GM10266 (cell line): ENCODE measurements around the gene ATP6V1G1.

Source experiments
- DNase-seq: peaks from one replicate; pipeline ENCODE4 v3.0.0; 2012; ENCODE audit errors: extremely low spot score
- CTCF ChIP-seq: IDR thresholded peaks from 2 replicates; pipeline ENCODE4 v1.5.1; 2012; ENCODE audit warnings: mild to moderate bottlenecking, low read depth; ENCODE audit not compliant: control insufficient read depth, insufficient read depth; ENCODE audit errors: missing control alignments

ATP6V1G1 gene

DNA sequence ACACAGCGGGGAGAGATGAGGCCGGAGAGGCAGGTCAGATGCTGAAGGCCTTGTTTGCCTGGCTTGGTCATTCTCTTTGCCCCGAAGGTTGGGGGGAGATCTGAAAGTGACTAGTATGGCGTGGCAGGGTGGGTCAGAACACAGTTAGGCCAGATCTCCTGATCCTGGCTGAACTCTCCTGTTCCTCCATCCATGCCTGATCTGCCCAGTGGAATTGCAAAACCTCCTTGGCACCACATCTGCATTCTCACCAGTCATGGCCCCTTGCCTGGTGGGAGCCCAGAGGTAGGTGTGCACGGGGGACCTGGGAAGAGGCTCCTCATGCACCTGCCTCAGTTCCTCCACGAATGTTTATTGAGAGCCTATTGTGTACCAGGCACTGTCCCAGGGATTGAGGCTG is 46.8 kb downstream of the ATP6V1G1 start:
- no peak for DNase-seq
- no peak for TF ChIP-seq CTCF

GRCh38 chr9:114638404-114638803 is 50.8 kb downstream of the ATP6V1G1 start:
- DNase-seq = no peak

DNA sequence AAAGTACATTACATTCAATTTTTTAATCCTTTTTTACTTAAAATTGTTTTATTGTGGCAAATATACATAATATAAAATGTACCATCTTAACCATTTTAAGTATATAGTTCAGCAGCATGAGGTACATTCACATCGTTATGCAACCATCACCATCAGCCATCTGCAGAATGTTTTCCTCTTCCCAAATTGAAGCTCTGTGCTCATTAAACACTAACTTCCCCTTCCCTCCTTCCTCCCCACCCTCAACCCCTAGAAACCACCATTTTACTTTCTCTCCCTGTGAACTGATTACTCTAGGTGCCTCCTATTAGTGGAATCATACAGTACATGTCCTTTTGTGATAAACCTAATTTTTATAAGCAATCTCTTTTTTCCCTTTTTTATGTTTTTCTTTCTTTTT is 54.4 kb downstream of the ATP6V1G1 start:
- TF ChIP-seq CTCF = no peak
- no peak for DNase-seq

More at GRCh38 chr9:114638404-114638803, 50.8 kb downstream of the ATP6V1G1 start:
- TF ChIP-seq CTCF = no peak

GRCh38 chr9:114643001-114643400 is 55.4 kb downstream of the ATP6V1G1 start:
- DNase-seq = no peak
- no peak for TF ChIP-seq CTCF

- no peak for TF ChIP-seq CTCF
- no peak for DNase-seq
Measured at GRCh38 chr9:114643896-114644295, 56.3 kb downstream of the ATP6V1G1 start.
